ENCODE results near the gene SUPT6H. TPM values are rescaled to one million over a fixed set of nuclear protein-coding genes. Genes with fewer than 3 reads are reported as not detected.

SUPT6H gene
- total and polyA plus RNA-seq, 2 of the 4 experiments (the other 2 are of a cell fraction), result 41.4 to 44.8 TPM

GRCh38 chr17:28745786-28746411, 83.9 kb downstream of the SUPT6H start:
- H3K23ac ChIP-seq (ENCODE audit: low read depth, low read length), result 0 out of 2 replicates have a peak overlapping the region, but pooled peaks have one; percentile 75
- H4K5ac ChIP-seq (ENCODE audit: low read depth, low read length), result peak overlapping the region; percentile 3; the same call in 1 of the 2 replicates
- in situ Hi-C loops (cut with MboI; ENCODE audit: low sequenced_read_pairs), result no loop called here
- peak overlapping the region in 1 of 2 experiments; percentile 39; a peak in 1 of 4 replicates for H4K8ac ChIP-seq (ENCODE audit: low read depth in 2 of 2, low read length in 2 of 2)
- H3K4me3 ChIP-seq (ENCODE audit: insufficient read depth, low read depth, low read length), result peak overlapping the region; percentile 100
- no peak overlapping the region for H2BK120ac ChIP-seq (ENCODE audit: low read depth, low read length)
- H2BK15ac ChIP-seq (ENCODE audit: low read depth, low read length), result no peak overlapping the region
- H3K9me3 ChIP-seq (ENCODE audit: control insufficient read depth, insufficient read depth, low read length), result no peaks in the 10 kb centered on the region
- TF ChIP-seq BHLHE40 (IDR thresholded peaks at IDR 0.05; ENCODE audit: low read depth, low read length), result no peak
- no peak for TF ChIP-seq CTCF (conservative IDR thresholded peaks at IDR 0.05; ENCODE audit: low read depth, low read length)
- TF ChIP-seq MAFK (IDR thresholded peaks at IDR 0.05; ENCODE audit: low read depth, low read length), result peak; percentile 80
- no peak for TF ChIP-seq FOS (IDR thresholded peaks at IDR 0.05; ENCODE audit: low read depth, low read length)
- 0 out of 2 replicates have a peak, but pooled peaks have one; percentile 0 for TF ChIP-seq POLR2A (IDR thresholded peaks at IDR 0.05; ENCODE audit: low read depth, low read length)
- dilution Hi-C loops (cut with HindIII; ENCODE audit: low sequenced_read_pairs, unreplicated experiment), result no loop called here
- peak overlapping the region; percentile 89; the same call in 1 of the 2 replicates for H3K14ac ChIP-seq (replicated peaks; ENCODE audit: low read depth, low read length)
- peak overlapping the region; percentile 78 for H3K4ac ChIP-seq (ENCODE audit: low read depth, low read length)
- H3K9ac ChIP-seq (ENCODE audit: low read depth, low read length), result peak overlapping the region; percentile 99
- H4K91ac ChIP-seq (ENCODE audit: insufficient read depth, low read depth, low read length), result peak overlapping the region; percentile 66; the same call in 1 of the 2 replicates
- DNase-seq (no peak), ATAC-seq (ENCODE audit: low read depth) (no peak)
- H2BK5ac ChIP-seq (ENCODE audit: low read depth, low read length, poor library complexity, severe bottlenecking), result peak overlapping the region; percentile 96
- H3K4me2 ChIP-seq (ENCODE audit: low read depth, low read length), result peak overlapping the region; percentile 87
- peaks cover 43% of the 10 kb centered on the region for H3K36me3 ChIP-seq (ENCODE audit: control insufficient read depth, insufficient read depth, low read length)
- H3K27ac ChIP-seq (ENCODE audit: insufficient read depth, low read length), result peak overlapping the region; percentile 94
- H2BK20ac ChIP-seq (ENCODE audit: low read depth, low read length), result no peak overlapping the region
- peaks cover 68% of the 10 kb centered on the region for H4K20me1 ChIP-seq (ENCODE audit: insufficient read depth, low read length)
- H3K4me1 ChIP-seq (ENCODE audit: control insufficient read depth, insufficient read depth, low read length), result peaks cover 16% of the 10 kb centered on the region
- H2AFZ ChIP-seq (replicated peaks; ENCODE audit: low read length, poor library complexity), result peak overlapping the region; percentile 13
- H3K56ac ChIP-seq (ENCODE audit: extremely low read depth, insufficient read depth, low read length), result no peak overlapping the region; the same call in 1 of the 2 replicates
- no peak overlapping the region for H3K18ac ChIP-seq (ENCODE audit: low read depth, low read length)
- peaks cover 17% of the 10 kb centered on the region; the same call in 1 of the 2 replicates for H3K9me1 ChIP-seq (ENCODE audit: insufficient read depth, low read length)
- H2AK9ac ChIP-seq (replicated peaks; ENCODE audit: low read depth, low read length, poor library complexity), result peak overlapping the region; percentile 99
- ChIA-PET CTCF (interaction anchor here (3.5 to 5.4 kb wide), 2 partner anchors 18 to 19 kb away, joined by 40 to 60 read pairs; partner anchors contain the start of genes NEK8 and TLCD1), POLR2A (ENCODE audit: unreplicated experiment) (interaction anchor here (1.1 to 1.2 kb wide), 2 partner anchors 17 to 19 kb away, joined by 3 read pairs; partner anchors contain the start of gene NEK8)
- no TSS peak for BruUV-seq (replicated peaks)
- peaks cover 12 to 64% of the 10 kb centered on the region in 2 experiments; a peak in 3 of 4 replicates for H3K79me1 ChIP-seq (ENCODE audit: low read depth in 1 of 2, low read length in 2 of 2)
- peak overlapping the region; percentile 97 for H2AK5ac ChIP-seq (ENCODE audit: low read depth, low read length)
- no peaks in the 10 kb centered on the region for H3K27me3 ChIP-seq (ENCODE audit: control insufficient read depth, insufficient read depth, low read length)
- 74% methylated on average over 3 of the region's 4 CpGs; no CpG with 5 or more reads in 1 of the 2 experiments for WGBS, 2 experiments (ENCODE audit: extremely low coverage in 2 of 2, insufficient read length in 1 of 2)
- intact Hi-C loops (cut with micrococcal nuclease), result no loop called here

Data from IMR-90 (cell line).